ENCODE data around the gene TTC7B. TPM values are rescaled to one million over a fixed set of nuclear protein-coding genes. Genes with fewer than 3 reads are reported as not detected.
"Not testable (repeated sequence)": the region's sequence is repeated elsewhere in the genome, so short reads cannot be mapped to it uniquely, and the experiment has no call there.

TTC7B gene
- total RNA-seq, 1 experiment from 2014 or later = 70.6 TPM

DNA sequence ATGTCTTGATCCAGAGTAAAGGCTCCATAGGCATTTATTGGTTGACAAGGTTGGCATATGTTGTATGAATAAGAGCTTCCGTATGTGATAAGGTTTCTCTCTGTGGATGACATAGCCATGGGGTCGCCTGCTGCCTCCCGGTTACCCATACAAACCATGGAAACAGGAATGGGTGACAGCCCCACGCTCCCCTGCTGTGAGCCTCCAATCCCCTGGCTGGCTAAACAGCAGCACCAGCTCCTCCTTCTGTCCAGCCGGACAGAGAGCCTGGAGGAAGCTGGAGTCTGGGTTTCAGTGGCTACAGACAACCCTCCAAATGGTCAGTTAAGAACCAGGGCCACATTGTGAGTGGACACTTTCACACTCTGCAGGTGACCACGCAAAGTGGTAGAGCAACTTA, 288.3 kb downstream of the TTC7B start:
- no peak overlapping the region for H3K9ac ChIP-seq (ENCODE audit: low read length)
- RAD21 ChIA-PET (ENCODE audit: low non-redundant PET in 1 of 2, low total read pairs in 2 of 2, uncharacterized antibody in 2 of 2, unreplicated experiment in 2 of 2) = no interaction called here
- no peak overlapping the region for H3K4me3 ChIP-seq (replicated peaks in 1 of 2; ENCODE audit: low read depth in 1 of 2, low read length in 2 of 2)
- CTCF ChIA-PET = no interaction called here
- H4K20me1 ChIP-seq (ENCODE audit: insufficient read depth) = no peaks in the 10 kb centered on the region
- intact Hi-C loops (cut with micrococcal nuclease) = no loop called here
- ATAC-seq (no peak), DNase-seq (ENCODE audit: low read depth, low spot score) (no peak)
- H3K9me3 ChIP-seq (ENCODE audit: control insufficient read depth in 1 of 2, insufficient read depth in 1 of 2, low read depth in 1 of 2, low read length in 2 of 2) = peaks cover 0 to 5% of the 10 kb centered on the region in 2 experiments; a peak in 1 of 4 replicates
- H3K36me3 ChIP-seq (ENCODE audit: control insufficient read depth in 1 of 2, insufficient read depth in 2 of 2, low read length in 2 of 2) = no peaks in the 10 kb centered on the region
- POLR2A ChIA-PET = no interaction called here
- H2AFZ ChIP-seq (ENCODE audit: low read depth, low read length, poor library complexity, severe bottlenecking) = no peak overlapping the region
- H3K27ac ChIP-seq (ENCODE audit: low read depth, low read length) = no peak overlapping the region
- H3K4me1 ChIP-seq (ENCODE audit: control insufficient read depth in 1 of 2, insufficient read depth in 2 of 2, low read length in 2 of 2) = peaks cover 7 to 11% of the 10 kb centered on the region in 2 experiments
- no peaks in the 10 kb centered on the region for H3K79me2 ChIP-seq (ENCODE audit: insufficient read depth, low read length)
- TF ChIP-seq JUND (IDR thresholded peaks at IDR 0.05) (no peak), EGR1 (IDR thresholded peaks at IDR 0.05; ENCODE audit: low read depth) (no peak), EZH2phosphoT487 (IDR thresholded peaks at IDR 0.05; ENCODE audit: borderline replicate concordance) (no peak), FOSL1 (IDR thresholded peaks at IDR 0.05; ENCODE audit: low read depth) (no peak)
- TF ChIP-seq, protein P1, sequence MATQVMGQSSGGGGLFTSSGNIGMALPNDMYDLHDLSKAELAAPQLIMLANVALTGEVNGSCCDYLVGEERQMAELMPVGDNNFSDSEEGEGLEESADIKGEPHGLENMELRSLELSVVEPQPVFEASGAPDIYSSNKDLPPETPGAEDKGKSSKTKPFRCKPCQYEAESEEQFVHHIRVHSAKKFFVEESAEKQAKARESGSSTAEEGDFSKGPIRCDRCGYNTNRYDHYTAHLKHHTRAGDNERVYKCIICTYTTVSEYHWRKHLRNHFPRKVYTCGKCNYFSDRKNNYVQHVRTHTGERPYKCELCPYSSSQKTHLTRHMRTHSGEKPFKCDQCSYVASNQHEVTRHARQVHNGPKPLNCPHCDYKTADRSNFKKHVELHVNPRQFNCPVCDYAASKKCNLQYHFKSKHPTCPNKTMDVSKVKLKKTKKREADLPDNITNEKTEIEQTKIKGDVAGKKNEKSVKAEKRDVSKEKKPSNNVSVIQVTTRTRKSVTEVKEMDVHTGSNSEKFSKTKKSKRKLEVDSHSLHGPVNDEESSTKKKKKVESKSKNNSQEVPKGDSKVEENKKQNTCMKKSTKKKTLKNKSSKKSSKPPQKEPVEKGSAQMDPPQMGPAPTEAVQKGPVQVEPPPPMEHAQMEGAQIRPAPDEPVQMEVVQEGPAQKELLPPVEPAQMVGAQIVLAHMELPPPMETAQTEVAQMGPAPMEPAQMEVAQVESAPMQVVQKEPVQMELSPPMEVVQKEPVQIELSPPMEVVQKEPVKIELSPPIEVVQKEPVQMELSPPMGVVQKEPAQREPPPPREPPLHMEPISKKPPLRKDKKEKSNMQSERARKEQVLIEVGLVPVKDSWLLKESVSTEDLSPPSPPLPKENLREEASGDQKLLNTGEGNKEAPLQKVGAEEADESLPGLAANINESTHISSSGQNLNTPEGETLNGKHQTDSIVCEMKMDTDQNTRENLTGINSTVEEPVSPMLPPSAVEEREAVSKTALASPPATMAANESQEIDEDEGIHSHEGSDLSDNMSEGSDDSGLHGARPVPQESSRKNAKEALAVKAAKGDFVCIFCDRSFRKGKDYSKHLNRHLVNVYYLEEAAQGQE (IDR thresholded peaks at IDR 0.05; ENCODE audit: low read depth) = no peak
- H3K4me2 ChIP-seq (ENCODE audit: low read length) = no peak overlapping the region
- no TSS peak for BruUV-seq (replicated peaks)
- no peaks in the 10 kb centered on the region for H3K9me2 ChIP-seq (ENCODE audit: insufficient read depth)
- H3K27me3 ChIP-seq (ENCODE audit: insufficient read depth, low read length) = no peaks in the 10 kb centered on the region

DNA sequence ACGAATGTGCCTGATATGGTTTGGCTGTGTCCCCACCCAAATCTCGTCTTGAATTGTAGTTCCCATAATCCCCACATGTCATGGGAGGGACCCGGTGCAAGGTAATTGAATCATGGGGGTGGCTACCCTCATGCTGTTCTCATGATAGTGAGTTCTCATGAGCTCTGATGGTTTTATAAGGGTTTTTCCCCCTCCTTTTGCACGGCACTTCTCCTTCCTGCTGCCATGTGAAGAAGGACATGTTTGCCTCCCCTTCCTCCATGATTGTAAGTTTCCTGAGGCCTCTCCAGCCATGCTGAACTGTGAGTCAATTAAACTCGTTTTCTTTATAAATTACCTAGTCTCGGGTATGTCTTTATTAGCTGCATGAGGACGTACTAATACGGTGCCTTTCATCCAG, 289.7 kb downstream of the TTC7B start:
- H3K9me2 ChIP-seq (ENCODE audit: insufficient read depth); CTCF ChIA-PET; H4K20me1 ChIP-seq (ENCODE audit: insufficient read depth); H3K9ac ChIP-seq (ENCODE audit: low read length); DNase-seq (ENCODE audit: low read depth, low spot score); RAD21 ChIA-PET (ENCODE audit: low non-redundant PET in 1 of 2, low total read pairs in 2 of 2, uncharacterized antibody in 2 of 2, unreplicated experiment in 2 of 2); H2AFZ ChIP-seq (ENCODE audit: low read depth, low read length, poor library complexity, severe bottlenecking); H3K4me2 ChIP-seq (ENCODE audit: low read length); H3K4me3 ChIP-seq (replicated peaks in 1 of 2; ENCODE audit: low read depth in 1 of 2, low read length in 2 of 2); H3K27me3 ChIP-seq (ENCODE audit: insufficient read depth, low read length); ATAC-seq; H3K36me3 ChIP-seq (ENCODE audit: control insufficient read depth in 1 of 2, insufficient read depth in 2 of 2, low read length in 2 of 2); H3K9me3 ChIP-seq (ENCODE audit: control insufficient read depth in 1 of 2, insufficient read depth in 1 of 2, low read depth in 1 of 2, low read length in 2 of 2); BruUV-seq (replicated peaks); H3K27ac ChIP-seq (ENCODE audit: low read depth, low read length); H3K79me2 ChIP-seq (ENCODE audit: insufficient read depth, low read length); intact Hi-C loops (cut with micrococcal nuclease); POLR2A ChIA-PET: not testable (repeated sequence)
- H3K4me1 ChIP-seq (ENCODE audit: control insufficient read depth in 1 of 2, insufficient read depth in 2 of 2, low read length in 2 of 2) = peaks cover 14 to 16% of the 10 kb centered on the region in 2 experiments

DNA sequence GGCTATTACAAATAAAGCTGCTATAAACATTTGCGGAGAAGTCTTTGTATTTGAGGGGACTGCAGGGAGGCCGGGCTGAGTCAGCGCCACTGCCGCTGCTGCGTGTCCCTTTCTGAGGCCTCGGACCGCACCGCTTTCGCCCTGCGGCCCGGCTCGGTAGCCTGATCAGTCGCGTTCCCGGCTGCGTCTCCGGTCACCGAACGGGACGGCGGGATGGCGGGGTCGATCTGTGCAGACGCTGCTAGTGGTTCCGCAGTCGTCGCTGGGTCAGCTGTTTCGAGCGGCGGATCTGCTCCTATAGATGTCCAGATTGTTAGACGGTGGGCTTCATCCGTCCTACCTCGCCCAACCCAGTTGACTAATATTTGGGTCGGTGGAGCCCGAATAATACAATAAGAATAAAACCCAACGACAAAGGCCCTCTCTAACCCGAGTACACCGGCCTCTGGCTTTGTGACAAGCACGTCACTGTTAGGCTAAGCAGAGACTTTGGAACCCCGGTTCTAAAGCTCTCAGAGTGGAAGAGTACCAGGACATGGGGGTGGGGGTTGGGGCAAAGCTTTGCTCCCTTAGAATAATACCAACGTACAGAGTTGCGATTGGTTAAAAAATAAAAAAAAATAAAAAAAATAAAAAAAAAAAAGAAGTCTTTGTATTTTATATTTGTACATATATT, 290.7 kb downstream of the TTC7B start:
- RAD21 ChIA-PET (ENCODE audit: low non-redundant PET in 1 of 2, low total read pairs in 2 of 2, uncharacterized antibody in 2 of 2, unreplicated experiment in 2 of 2); H3K36me3 ChIP-seq (ENCODE audit: control insufficient read depth in 1 of 2, insufficient read depth in 2 of 2, low read length in 2 of 2); H3K4me3 ChIP-seq (replicated peaks in 1 of 2; ENCODE audit: low read depth in 1 of 2, low read length in 2 of 2); H2AFZ ChIP-seq (ENCODE audit: low read depth, low read length, poor library complexity, severe bottlenecking); H3K27me3 ChIP-seq (ENCODE audit: insufficient read depth, low read length); CTCF ChIA-PET; H3K9ac ChIP-seq (ENCODE audit: low read length); H3K27ac ChIP-seq (ENCODE audit: low read depth, low read length); BruUV-seq (replicated peaks); H3K9me3 ChIP-seq (ENCODE audit: control insufficient read depth in 1 of 2, insufficient read depth in 1 of 2, low read depth in 1 of 2, low read length in 2 of 2); H3K4me2 ChIP-seq (ENCODE audit: low read length); H4K20me1 ChIP-seq (ENCODE audit: insufficient read depth); H3K9me2 ChIP-seq (ENCODE audit: insufficient read depth); POLR2A ChIA-PET; intact Hi-C loops (cut with micrococcal nuclease); H3K79me2 ChIP-seq (ENCODE audit: insufficient read depth, low read length); DNase-seq (ENCODE audit: low read depth, low spot score): not testable (repeated sequence)
- peaks cover 25 to 27% of the 10 kb centered on the region in 2 experiments for H3K4me1 ChIP-seq (ENCODE audit: control insufficient read depth in 1 of 2, insufficient read depth in 2 of 2, low read length in 2 of 2)
- ATAC-seq = peak; percentile 24; the same call in 1 of the 2 replicates
